DOHH2 (cell line): ENCODE results near the gene FANCC.

ENCODE experiments used
- H3F3A ChIP-seq: fragments of 200-600 bp; sonication (generic), shearing (Covaris generic); 2 replicates; pipeline ENCODE4 v1.6.0; 2016; ENCODE audit warnings: antibody characterized with exemption, mild to moderate bottlenecking; ENCODE audit not compliant: control insufficient read depth, insufficient read depth
- H3K27ac ChIP-seq: fragments of 200-600 bp; sonication (generic); 2 replicates; pipeline ENCODE4 v1.5.1; 2014; ENCODE audit warnings: low read depth, mild to moderate bottlenecking, low read length, moderate library complexity
- H3K27me3 ChIP-seq: fragments of 200-600 bp; sonication (generic); 2 replicates; pipeline ENCODE4 v1.6.1; 2014; ENCODE audit warnings: mild to moderate bottlenecking, low read length, mixed read lengths; ENCODE audit not compliant: control insufficient read depth
- H3K36me3 ChIP-seq: fragments of 200-600 bp; sonication (generic); 2 replicates; pipeline ENCODE4 v1.6.1; 2014; ENCODE audit warnings: mild to moderate bottlenecking, low read length, moderate library complexity, mixed read lengths; ENCODE audit not compliant: control insufficient read depth
- H3K4me1 ChIP-seq: fragments of 200-600 bp; sonication (generic); 2 replicates; pipeline ENCODE4 v1.6.1; 2014; ENCODE audit warnings: mild to moderate bottlenecking, low read length, mixed read lengths; ENCODE audit not compliant: control insufficient read depth
- H3K4me2 ChIP-seq: fragments of 200-600 bp; sonication (generic); 2 replicates; pipeline ENCODE4 v1.6.0; 2014; ENCODE audit warnings: mild to moderate bottlenecking, low read length, moderate library complexity
- H3K4me3 ChIP-seq: fragments of 200-600 bp; sonication (generic); 2 replicates; pipeline ENCODE4 v1.5.1; 2014; ENCODE audit warnings: mild to moderate bottlenecking, low read length, mixed read lengths
- H3K79me2 ChIP-seq: fragments of 200-600 bp; sonication (generic); 2 replicates; pipeline ENCODE4 v1.6.1; 2014; ENCODE audit warnings: mild to moderate bottlenecking, low read length, mixed read lengths; ENCODE audit not compliant: control insufficient read depth
- H3K9me2 ChIP-seq: fragments of 200-600 bp; sonication (generic); replicated peaks from 2 replicates; pipeline ENCODE4 v1.6.1; 2014; ENCODE audit warnings: mild to moderate bottlenecking, low read length, mixed read lengths; ENCODE audit not compliant: control insufficient read depth
- H3K9me3 ChIP-seq: fragments of 200-600 bp; sonication (generic); 2 replicates; pipeline ENCODE4 v1.6.1; 2014; ENCODE audit warnings: antibody characterized with exemption, low read length, mixed read lengths; ENCODE audit not compliant: control insufficient read depth, insufficient read depth
- H4K20me1 ChIP-seq: fragments of 200-600 bp; sonication (generic); 2 replicates; pipeline ENCODE4 v1.6.0; 2014; ENCODE audit warnings: low read depth, mild to moderate bottlenecking, antibody characterized with exemption, low read length, moderate library complexity; ENCODE audit not compliant: control insufficient read depth, insufficient read depth
- CTCF ChIP-seq: fragments of 200-600 bp; sonication (generic); IDR thresholded peaks from one replicate; pipeline ENCODE4 v1.5.1; 2014; ENCODE audit warnings: antibody characterized with exemption, mild to moderate bottlenecking, low read depth, low read length; ENCODE audit not compliant: poor library complexity, severe bottlenecking
- EZH2phosphoT487 ChIP-seq: fragments of 200-600 bp; sonication (generic); IDR thresholded peaks from 2 replicates; pipeline ENCODE4 v1.6.1; 2017; ENCODE audit warnings: borderline replicate concordance, mild to moderate bottlenecking, antibody characterized with exemption, low read length, moderate library complexity, mixed read lengths

FANCC gene

GRCh38 chr9:95177617-95178016 is 139.9 kb downstream of the FANCC start:
- no peak overlapping the region for H3K27ac ChIP-seq
- H3K4me3 ChIP-seq, result no peak overlapping the region

GRCh38 chr9:95176755-95177319 is 140.7 kb downstream of the FANCC start:
- no peak overlapping the region for H3K4me2 ChIP-seq
- no peaks in the 10 kb centered on the region for H3K27me3 ChIP-seq
- no peaks in the 10 kb centered on the region for H3K4me1 ChIP-seq
- no peaks in the 10 kb centered on the region for H3F3A ChIP-seq
- H3K4me3 ChIP-seq, result no peak overlapping the region
- no peaks in the 10 kb centered on the region for H3K79me2 ChIP-seq
- no peaks in the 10 kb centered on the region for H3K9me2 ChIP-seq
- TF ChIP-seq EZH2phosphoT487 (no peak), CTCF (no peak)
- H4K20me1 ChIP-seq, result no peaks in the 10 kb centered on the region
- H3K36me3 ChIP-seq, result no peaks in the 10 kb centered on the region
- H3K9me3 ChIP-seq, result no peaks in the 10 kb centered on the region
- no peak overlapping the region for H3K27ac ChIP-seq

More at GRCh38 chr9:95177617-95178016, 139.9 kb downstream of the FANCC start:
- no peaks in the 10 kb centered on the region for H3K9me3 ChIP-seq
- H3K4me1 ChIP-seq, result no peaks in the 10 kb centered on the region
- TF ChIP-seq EZH2phosphoT487 (no peak), CTCF (no peak)
- no peaks in the 10 kb centered on the region for H3K79me2 ChIP-seq
- no peaks in the 10 kb centered on the region for H3K36me3 ChIP-seq
- H3K9me2 ChIP-seq, result no peaks in the 10 kb centered on the region
- no peaks in the 10 kb centered on the region for H4K20me1 ChIP-seq
- no peaks in the 10 kb centered on the region for H3F3A ChIP-seq
- H3K4me2 ChIP-seq, result no peak overlapping the region
- no peaks in the 10 kb centered on the region for H3K27me3 ChIP-seq

GRCh38 chr9:95175523-95175922 is 142.0 kb downstream of the FANCC start:
- H3K4me2 ChIP-seq, result no peak overlapping the region
- H3K79me2 ChIP-seq, result no peaks in the 10 kb centered on the region
- H3F3A ChIP-seq, result no peaks in the 10 kb centered on the region
- H3K27ac ChIP-seq, result no peak overlapping the region
- H3K36me3 ChIP-seq, result 0 out of 2 replicates have a peak, but pooled peaks cover under 1% of the 10 kb centered on the region
- H3K4me1 ChIP-seq, result peaks cover 13% of the 10 kb centered on the region
- no peaks in the 10 kb centered on the region for H3K27me3 ChIP-seq
- H3K9me3 ChIP-seq, result no peaks in the 10 kb centered on the region
- no peaks in the 10 kb centered on the region for H3K9me2 ChIP-seq
- no peak overlapping the region for H3K4me3 ChIP-seq
- TF ChIP-seq CTCF (no peak), EZH2phosphoT487 (no peak)
- H4K20me1 ChIP-seq, result no peaks in the 10 kb centered on the region
